Measurements from ENCODE around the gene PARD3B. TPM values are rescaled to one million over a fixed set of nuclear protein-coding genes. Genes with fewer than 3 reads are reported as not detected.

Gene PARD3B
- total and polyA plus RNA-seq, 5 donors from 2014 or later: 0.03 to 0.68 (median 0.08) TPM; not detected in 1

DNA sequence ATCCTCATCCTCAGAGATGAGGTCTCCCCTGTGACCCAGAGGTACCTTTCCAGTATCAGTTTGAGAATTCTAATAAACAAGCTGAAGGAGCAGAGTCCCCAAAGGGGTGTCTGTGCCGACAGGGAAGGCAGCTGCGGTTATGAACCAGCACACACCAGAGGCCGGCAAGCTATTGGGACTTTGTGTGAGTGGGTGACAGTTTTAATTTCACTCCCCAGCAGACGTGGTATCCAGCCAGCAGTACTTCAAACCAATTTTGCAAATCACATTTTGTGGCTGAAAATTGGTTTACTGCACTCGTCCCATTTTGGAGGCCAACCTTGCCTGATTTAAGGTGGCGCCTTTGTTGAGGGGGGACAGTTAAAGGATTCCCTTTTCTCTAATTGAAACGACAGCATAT is 1034.1 kb downstream of the PARD3B start:
- no peaks in the 10 kb centered on the region for H3K36me3 Mint-ChIP-seq
- peaks cover 10% of the 10 kb centered on the region for H3K27me3 Mint-ChIP-seq
- no peak overlapping the region for H3K4me3 ChIP-seq (ENCODE audit: low read depth, low read length)
- no peak for DNase-seq
- H3K4me3 Mint-ChIP-seq: no peak overlapping the region
- ATAC-seq (ENCODE audit: low read depth in 2 of 2): no peak
- no peak overlapping the region for H3K27ac ChIP-seq (ENCODE audit: insufficient read depth, low read length, poor library complexity, severe bottlenecking)
- peaks cover 2 to 20% (median 7%) of the 10 kb centered on the region in 7 donors for H3K9me3 Mint-ChIP-seq
- no peaks in the 10 kb centered on the region for H3K4me1 Mint-ChIP-seq
- no peaks in the 10 kb centered on the region for H3K4me1 ChIP-seq (ENCODE audit: control insufficient read depth, insufficient read depth, low read length, poor library complexity, severe bottlenecking)
- no peaks in the 10 kb centered on the region for H3K36me3 ChIP-seq (ENCODE audit: control insufficient read depth, insufficient read depth, low read length)
- no peak overlapping the region for H3K27ac Mint-ChIP-seq
- H3K27me3 ChIP-seq (ENCODE audit: control insufficient read depth, insufficient read depth, low read length): no peaks in the 10 kb centered on the region
- no peaks in the 10 kb centered on the region for H3K9me3 ChIP-seq (ENCODE audit: control insufficient read depth in 2 of 2, low read length in 2 of 2)

GRCh38 chr2:205580212-205580987 is 1035.1 kb downstream of the PARD3B start:
- Mint-ChIP-seq H3K36me3 (no peaks in the 10 kb centered on the region), H3K27me3 (peaks cover 10% of the 10 kb centered on the region), H3K4me3 (no peak overlapping the region), H3K27ac (no peak overlapping the region), H3K9me3 (peaks cover under 1 to 19% (median 7%) of the 10 kb centered on the region in 7 donors), H3K4me1 (no peaks in the 10 kb centered on the region)
- H3K27me3 ChIP-seq (ENCODE audit: control insufficient read depth, insufficient read depth, low read length): no peaks in the 10 kb centered on the region
- ATAC-seq (ENCODE audit: low read depth in 2 of 2) (no peak), DNase-seq (no peak)
- no peak overlapping the region for H3K4me3 ChIP-seq (ENCODE audit: low read depth, low read length)
- H3K4me1 ChIP-seq (ENCODE audit: control insufficient read depth, insufficient read depth, low read length, poor library complexity, severe bottlenecking): no peaks in the 10 kb centered on the region
- H3K27ac ChIP-seq (ENCODE audit: insufficient read depth, low read length, poor library complexity, severe bottlenecking): no peak overlapping the region
- no peaks in the 10 kb centered on the region for H3K9me3 ChIP-seq (ENCODE audit: control insufficient read depth in 2 of 2, low read length in 2 of 2)
- no peaks in the 10 kb centered on the region for H3K36me3 ChIP-seq (ENCODE audit: control insufficient read depth, insufficient read depth, low read length)

DNA sequence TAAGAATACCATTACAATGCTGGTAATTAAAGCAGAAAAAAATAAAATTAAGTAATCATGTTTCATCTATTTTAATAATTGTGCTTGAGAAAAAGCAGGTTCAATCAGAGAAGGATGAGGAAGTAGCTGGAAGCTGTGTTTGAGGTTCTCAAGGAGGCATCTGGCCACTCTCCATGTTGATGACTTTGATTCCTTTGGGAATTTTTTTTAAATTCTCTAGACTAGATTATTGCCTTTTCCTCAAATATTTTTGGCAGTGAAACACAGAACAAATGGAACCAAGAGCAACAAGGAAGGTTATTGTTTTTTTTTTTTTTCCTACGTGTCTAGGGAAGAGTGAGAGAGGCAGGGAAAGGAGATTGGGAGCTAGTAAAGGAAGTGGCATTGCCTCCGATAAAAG is 1037.1 kb downstream of the PARD3B start:
- no peak overlapping the region for H3K27ac Mint-ChIP-seq
- peaks cover under 1% of the 10 kb centered on the region for H3K27me3 Mint-ChIP-seq
- no peaks in the 10 kb centered on the region for H3K27me3 ChIP-seq (ENCODE audit: control insufficient read depth, insufficient read depth, low read length)
- ATAC-seq (ENCODE audit: low read depth in 2 of 2): no peak
- no peaks in the 10 kb centered on the region for H3K9me3 ChIP-seq (ENCODE audit: control insufficient read depth in 2 of 2, low read length in 2 of 2)
- H3K4me1 Mint-ChIP-seq: peaks cover 0 to 3% (median 0%) of the 10 kb centered on the region in 4 donors
- no peak overlapping the region for H3K4me3 Mint-ChIP-seq
- no peaks in the 10 kb centered on the region for H3K4me1 ChIP-seq (ENCODE audit: control insufficient read depth, insufficient read depth, low read length, poor library complexity, severe bottlenecking)
- peaks cover 0 to 2% (median 0%) of the 10 kb centered on the region in 7 donors for H3K9me3 Mint-ChIP-seq
- no peak for DNase-seq
- H3K27ac ChIP-seq (ENCODE audit: insufficient read depth, low read length, poor library complexity, severe bottlenecking): no peak overlapping the region
- H3K36me3 Mint-ChIP-seq: no peaks in the 10 kb centered on the region
- H3K36me3 ChIP-seq (ENCODE audit: control insufficient read depth, insufficient read depth, low read length): no peaks in the 10 kb centered on the region
- H3K4me3 ChIP-seq (ENCODE audit: low read depth, low read length): no peak overlapping the region

DNA sequence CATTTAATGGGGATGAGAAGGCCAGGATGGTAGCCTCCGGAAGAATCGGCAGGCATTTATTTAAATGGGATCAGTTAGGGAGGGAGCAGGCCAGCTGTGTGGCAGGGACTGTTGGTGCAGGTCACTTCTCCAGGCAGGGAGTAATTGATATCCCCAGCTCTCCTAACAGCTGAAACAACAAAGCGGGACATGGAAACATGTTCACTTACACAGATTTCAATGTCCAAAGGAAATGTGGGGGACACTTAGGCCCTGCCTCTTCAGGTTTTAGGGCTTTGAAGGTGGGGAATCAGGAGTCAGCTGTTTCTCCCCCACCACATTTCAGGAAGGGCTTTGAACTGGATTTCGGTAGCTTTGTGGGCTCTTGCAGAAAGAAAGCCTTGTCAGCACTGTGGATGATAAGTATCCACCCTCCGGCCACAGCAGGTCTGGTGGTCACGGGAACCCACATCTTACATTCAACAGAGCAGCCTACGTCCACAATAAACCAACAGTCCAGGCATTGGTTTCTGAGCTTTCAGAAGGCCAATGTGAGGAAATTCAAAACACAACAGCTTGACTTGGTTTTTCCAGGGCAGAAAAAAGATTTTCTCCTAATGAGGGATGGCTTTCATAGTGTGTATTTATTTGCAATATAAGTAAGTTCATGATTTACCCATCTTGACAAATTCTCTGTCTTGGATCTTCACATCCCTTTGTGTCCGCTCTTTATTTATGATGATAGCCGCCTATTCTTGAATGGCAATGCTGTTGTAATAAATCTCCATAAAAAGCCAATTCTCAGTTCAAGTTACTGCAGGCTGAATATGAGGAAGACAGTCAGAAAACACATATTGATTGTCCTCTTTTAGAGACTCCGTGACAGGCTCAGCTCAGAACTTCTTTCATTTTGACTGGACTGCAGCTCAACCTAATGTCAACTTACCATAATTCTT is 1040.4 kb downstream of the PARD3B start:
- Mint-ChIP-seq H3K9me3 (peaks cover 0 to 3% (median 0%) of the 10 kb centered on the region in 7 donors), H3K27me3 (no peaks in the 10 kb centered on the region), H3K36me3 (no peaks in the 10 kb centered on the region), H3K4me3 (no peak overlapping the region), H3K27ac (no peak overlapping the region), H3K4me1 (peaks cover 0 to 3% (median 0%) of the 10 kb centered on the region in 4 donors)
- Histone ChIP-seq H3K4me3 (ENCODE audit: low read depth, low read length) (no peak overlapping the region), H3K9me3 (ENCODE audit: control insufficient read depth in 2 of 2, low read length in 2 of 2) (no peaks in the 10 kb centered on the region), H3K27ac (ENCODE audit: insufficient read depth, low read length, poor library complexity, severe bottlenecking) (no peak overlapping the region), H3K36me3 (ENCODE audit: control insufficient read depth, insufficient read depth, low read length) (no peaks in the 10 kb centered on the region), H3K4me1 (ENCODE audit: control insufficient read depth, insufficient read depth, low read length, poor library complexity, severe bottlenecking) (no peaks in the 10 kb centered on the region), H3K27me3 (ENCODE audit: control insufficient read depth, insufficient read depth, low read length) (no peaks in the 10 kb centered on the region)
- ATAC-seq (ENCODE audit: low read depth in 2 of 2) (no peak), DNase-seq (no peak)

DNA sequence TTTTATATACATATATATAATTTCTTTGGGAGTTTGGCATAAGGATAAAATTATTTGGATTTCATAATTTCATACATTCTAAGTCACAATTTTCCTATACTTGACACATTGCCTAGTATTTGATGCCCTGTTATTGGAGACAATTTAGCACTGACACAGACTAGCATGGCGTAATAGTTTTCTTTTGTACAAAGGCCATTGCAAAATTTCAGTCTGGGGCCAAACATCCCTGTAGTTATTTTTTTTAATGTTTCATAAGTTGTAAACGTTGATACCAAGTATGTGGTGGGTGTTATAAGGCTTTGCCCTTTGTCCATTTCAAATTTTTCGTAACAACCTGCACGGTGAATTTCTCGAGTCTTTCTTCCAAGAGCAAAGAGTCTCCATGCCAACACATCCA is 1041.4 kb downstream of the PARD3B start:
- no peaks in the 10 kb centered on the region for H3K4me1 ChIP-seq (ENCODE audit: control insufficient read depth, insufficient read depth, low read length, poor library complexity, severe bottlenecking)
- no peaks in the 10 kb centered on the region for H3K36me3 Mint-ChIP-seq
- H3K36me3 ChIP-seq (ENCODE audit: control insufficient read depth, insufficient read depth, low read length): no peaks in the 10 kb centered on the region
- DNase-seq (no peak), ATAC-seq (ENCODE audit: low read depth in 2 of 2) (no peak)
- H3K9me3 ChIP-seq (ENCODE audit: control insufficient read depth in 2 of 2, low read length in 2 of 2): no peaks in the 10 kb centered on the region
- peaks cover 0 to 3% (median 0%) of the 10 kb centered on the region in 7 donors for H3K9me3 Mint-ChIP-seq
- H3K27me3 Mint-ChIP-seq: no peaks in the 10 kb centered on the region
- H3K27ac ChIP-seq (ENCODE audit: insufficient read depth, low read length, poor library complexity, severe bottlenecking): no peak overlapping the region
- H3K4me3 Mint-ChIP-seq: no peak overlapping the region
- peaks cover 0 to 3% (median 0%) of the 10 kb centered on the region in 4 donors for H3K4me1 Mint-ChIP-seq
- no peak overlapping the region for H3K27ac Mint-ChIP-seq
- H3K27me3 ChIP-seq (ENCODE audit: control insufficient read depth, insufficient read depth, low read length): no peaks in the 10 kb centered on the region
- H3K4me3 ChIP-seq (ENCODE audit: low read depth, low read length): no peak overlapping the region

- H3K4me3 Mint-ChIP-seq: no peak overlapping the region
Measured at GRCh38 chr2:205589479-205589878, 1044.2 kb downstream of the PARD3B start.

GRCh38 chr2:205590759-205591158 is 1045.5 kb downstream of the PARD3B start:
- H3K36me3 Mint-ChIP-seq: no peaks in the 10 kb centered on the region
- no peak overlapping the region for H3K27ac Mint-ChIP-seq
- no peak overlapping the region for H3K4me3 ChIP-seq (ENCODE audit: low read depth, low read length)

More at GRCh38 chr2:205589479-205589878, 1044.2 kb downstream of the PARD3B start:
- H3K4me1 ChIP-seq (ENCODE audit: control insufficient read depth, insufficient read depth, low read length, poor library complexity, severe bottlenecking): no peaks in the 10 kb centered on the region
- H3K27ac ChIP-seq (ENCODE audit: insufficient read depth, low read length, poor library complexity, severe bottlenecking): no peak overlapping the region
- no peaks in the 10 kb centered on the region for H3K27me3 ChIP-seq (ENCODE audit: control insufficient read depth, insufficient read depth, low read length)
- no peak overlapping the region for H3K4me3 ChIP-seq (ENCODE audit: low read depth, low read length)
- Mint-ChIP-seq H3K27me3 (no peaks in the 10 kb centered on the region), H3K9me3 (peaks cover 0 to 3% (median 0%) of the 10 kb centered on the region in 7 donors), H3K27ac (no peak overlapping the region), H3K4me1 (peaks cover 0 to 3% (median 0%) of the 10 kb centered on the region in 4 donors), H3K36me3 (no peaks in the 10 kb centered on the region)
- no peaks in the 10 kb centered on the region for H3K9me3 ChIP-seq (ENCODE audit: control insufficient read depth in 2 of 2, low read length in 2 of 2)
- ATAC-seq (ENCODE audit: low read depth in 2 of 2) (no peak), DNase-seq (no peak)
- no peaks in the 10 kb centered on the region for H3K36me3 ChIP-seq (ENCODE audit: control insufficient read depth, insufficient read depth, low read length)

More at GRCh38 chr2:205590759-205591158, 1045.5 kb downstream of the PARD3B start:
- DNase-seq: no peak
- no peaks in the 10 kb centered on the region for H3K4me1 ChIP-seq (ENCODE audit: control insufficient read depth, insufficient read depth, low read length, poor library complexity, severe bottlenecking)
- H3K27ac ChIP-seq (ENCODE audit: insufficient read depth, low read length, poor library complexity, severe bottlenecking): no peak overlapping the region
- Mint-ChIP-seq H3K9me3 (peaks cover 0 to 3% (median 0%) of the 10 kb centered on the region in 7 donors), H3K4me1 (peaks cover 0 to 3% (median 0%) of the 10 kb centered on the region in 4 donors), H3K27me3 (no peaks in the 10 kb centered on the region), H3K4me3 (no peak overlapping the region)
- no peaks in the 10 kb centered on the region for H3K36me3 ChIP-seq (ENCODE audit: control insufficient read depth, insufficient read depth, low read length)
- H3K9me3 ChIP-seq (ENCODE audit: control insufficient read depth in 2 of 2, low read length in 2 of 2): no peaks in the 10 kb centered on the region
- ATAC-seq (ENCODE audit: low read depth in 2 of 2): no peak
- no peaks in the 10 kb centered on the region for H3K27me3 ChIP-seq (ENCODE audit: control insufficient read depth, insufficient read depth, low read length)

Data from CD4-positive, CD25-positive, alpha-beta regulatory T cell (primary cell).